Testis (tissue), 2 donors: ENCODE results near the gene SPEN.

ENCODE experiments used
- CTCF ChIP-seq, 3 experiments: fragments of 450-650 bp in 2 of 3; fragments of 200-600 bp in 1 of 3; sonication (generic) in 1 of 3; IDR thresholded peaks; one replicate each; pipeline ENCODE4 v1.5.1; 2016 to 2019; ENCODE audit warnings: antibody characterized with exemption in 3 of 3, mild to moderate bottlenecking in 2 of 3, moderate library complexity in 1 of 3
- POLR2A ChIP-seq: fragments of 450-650 bp; IDR thresholded peaks from one replicate; pipeline ENCODE4 v1.6.1; 2017; ENCODE audit warnings: antibody characterized with exemption, mild to moderate bottlenecking, moderate library complexity

- TF ChIP-seq POLR2A (no peak), CTCF (IDR thresholded peaks at IDR 0.05) (no peak)
Measured at GRCh38 chr1:15972409-15972808, 124.9 kb downstream of the SPEN start.
